HepG2 (cell line): Measurements from ENCODE around the gene MEMO1. TPM values are rescaled to one million over a fixed set of nuclear protein-coding genes. Genes with fewer than 3 reads are reported as not detected.
A peak's percentile ranks its signal among the peaks of the same experiment; 100 is the strongest.

ENCODE experiments used
- ATAC-seq: fragments of 200-7000 bp; cut with Tn5 transposase; 3 replicates; pipeline ENCODE4 v1.9.1; 2020; ENCODE audit warnings: mild to moderate bottlenecking, moderate library complexity
- BruUV-seq: library from RNA; stranded (reverse); fragments of 400-500 nt; replicated peaks from 2 replicates; lab custom pipeline; 2021; lab: Mats Ljungman, UMichigan
- CTCF ChIA-PET: fragments of 300-600 bp; formaldehyde crosslinking; extraction: SDS; loops from one replicate; lab custom pipeline; 2021; ENCODE audit warnings: low total read pairs, inconsistent platforms, low intra/inter-chr PET ratio; lab: Yijun Ruan, JAX
- POLR2A ChIA-PET: fragments of 350-600 bp; sonication (Branson Sonifier 250); formaldehyde crosslinking; loops from one replicate; lab custom pipeline; 2020; ENCODE audit warnings: antibody characterized with exemption, inconsistent platforms; lab: Yijun Ruan, JAX
- DNase-seq: peaks from one replicate; pipeline ENCODE4 v3.0.0-alpha.2; 2015; ENCODE audit warnings: low spot score
- FAIRE-seq: peaks from 3 replicates; lab custom pipeline; 2011; peaks lifted over from hg19 to GRCh38; lab: Jason Lieb, UNC
- H2AFZ ChIP-seq: one replicate; pipeline ENCODE4 v1.6.1; 2011; ENCODE audit warnings: low read length, inconsistent platforms
- H3K27ac ChIP-seq: fragments of 300-600 bp; 3 replicates; pipeline ENCODE4 v1.8.0; 2011; ENCODE audit warnings: mixed run types, mild to moderate bottlenecking, mixed read lengths, low read length, inconsistent platforms; ENCODE audit not compliant: insufficient read depth; ENCODE audit errors: extremely low read length
- H3K27me3 ChIP-seq, 2 experiments: fragments of 200-600 bp in 1 of 2; 2 replicates in 1 of 2; 3 replicates in 1 of 2; pipeline versions ENCODE4 v1.6.0 to v1.8.0; 2011; ENCODE audit warnings: low read length in 2 of 2, mild to moderate bottlenecking in 2 of 2, moderate library complexity in 2 of 2, inconsistent platforms in 1 of 2; ENCODE audit not compliant: insufficient read depth in 2 of 2, control insufficient read depth in 1 of 2
- H3K36me3 ChIP-seq, 2 experiments: fragments of 200-600 bp in 1 of 2; replicated peaks in 1 of 2; 2 replicates in 1 of 2; 3 replicates in 1 of 2; pipeline versions ENCODE4 v1.5.1 to v1.8.0; 2011; ENCODE audit warnings: low read length in 2 of 2, inconsistent platforms in 1 of 2; ENCODE audit not compliant: insufficient read depth in 2 of 2, control insufficient read depth in 1 of 2
- H3K4me1 ChIP-seq: 2 replicates; pipeline ENCODE4 v1.5.1; 2012; ENCODE audit warnings: low read length, inconsistent platforms; ENCODE audit not compliant: insufficient read depth
- H3K4me2 ChIP-seq: 2 replicates; pipeline ENCODE4 v1.6.0; 2011; ENCODE audit warnings: low read depth, low read length, inconsistent platforms
- H3K4me3 ChIP-seq, 3 experiments: fragments of 200-600 bp in 1 of 3; sonication (generic), shearing (Covaris generic) in 1 of 3; replicated peaks in 1 of 3; 2 replicates each; pipeline ENCODE4 v1.5.1; 2011 to 2016; ENCODE audit warnings: low read length in 3 of 3, inconsistent platforms in 2 of 3, low read depth in 2 of 3, mild to moderate bottlenecking in 2 of 3, control low read depth in 1 of 3, mixed read lengths in 1 of 3; ENCODE audit not compliant: insufficient read depth in 1 of 3
- H3K79me2 ChIP-seq: one replicate; pipeline ENCODE4 v1.6.1; 2011; ENCODE audit warnings: low read length, inconsistent platforms; ENCODE audit not compliant: insufficient read depth
- H3K9ac ChIP-seq: 2 replicates; pipeline ENCODE4 v1.6.0; 2011; ENCODE audit warnings: mild to moderate bottlenecking, low read depth, low read length, inconsistent platforms; ENCODE audit not compliant: insufficient read depth
- H3K9me3 ChIP-seq: 2 replicates; pipeline ENCODE4 v1.5.1; 2012; ENCODE audit warnings: mild to moderate bottlenecking, low read length
- H4K20me1 ChIP-seq: 2 replicates; pipeline ENCODE4 v1.6.0; 2011; ENCODE audit warnings: inconsistent platforms, mild to moderate bottlenecking, low read length, moderate library complexity; ENCODE audit not compliant: insufficient read depth
- CHCHD3 ChIP-seq: sonication (generic); formaldehyde crosslinking; IDR thresholded peaks from 2 replicates; pipeline ENCODE4 v1.8.0; 2022; ENCODE audit warnings: mild to moderate bottlenecking, missing genetic modification reagents, moderate library complexity
- CREB1 ChIP-seq, 2 experiments: fragments of 450-650 bp in 1 of 2; IDR thresholded peaks; 2 replicates each; pipeline ENCODE4 v1.6.1; 2016 to 2017; ENCODE audit warnings: control low read depth in 1 of 2, mild to moderate bottlenecking in 1 of 2, missing compliant biosample characterization in 1 of 2, missing genetic modification characterization in 1 of 2
- ERF ChIP-seq: IDR thresholded peaks from 2 replicates; pipeline ENCODE4 v1.6.1; 2018; ENCODE audit warnings: missing biosample characterization, missing genetic modification reagents
- GABPB1 ChIP-seq: IDR thresholded peaks from 2 replicates; pipeline ENCODE4 v1.6.1; 2016; ENCODE audit warnings: mild to moderate bottlenecking, missing genetic modification reagents, moderate library complexity, missing compliant biosample characterization
- GATAD2A ChIP-seq: IDR thresholded peaks from 2 replicates; pipeline ENCODE4 v1.6.1; 2016
- ISL2 ChIP-seq: sonication (generic); formaldehyde crosslinking; IDR thresholded peaks from 2 replicates; pipeline ENCODE4 v1.5.0; 2020; ENCODE audit warnings: missing genetic modification reagents
- PPARG ChIP-seq: conservative IDR thresholded peaks from 2 replicates; pipeline ENCODE4 v1.6.1; 2016; ENCODE audit warnings: missing biosample characterization, missing genetic modification reagents
- RARA ChIP-seq: IDR thresholded peaks from 2 replicates; pipeline ENCODE4 v1.6.1; 2016; ENCODE audit warnings: missing genetic modification reagents, missing compliant biosample characterization
- SALL2 ChIP-seq: sonication (generic); formaldehyde crosslinking; IDR thresholded peaks from 2 replicates; pipeline ENCODE4 v1.8.1; 2023; ENCODE audit warnings: mild to moderate bottlenecking, missing genetic modification reagents, inconsistent platforms
- TEAD3 ChIP-seq: optimal IDR thresholded peaks from 2 replicates; pipeline ENCODE3; 2016; ENCODE audit warnings: borderline replicate concordance
- in situ Hi-C: cut with HindIII; loops from 2 replicates; pipeline ENCODE4 v1.10.0; 2017; ENCODE audit warnings: low pct_unique_long_range_greater_than_20kb; ENCODE audit not compliant: extremely low pct_ligation_motif_present
- intact Hi-C: fragments of 100-400 bp; cut with micrococcal nuclease; formaldehyde crosslinking; loops from one replicate; pipeline ENCODE4 v1.10.0; 2022; ENCODE audit not compliant: unreplicated experiment
- polyA plus RNA-seq, 8 experiments: library from polyadenylated mRNA; depleted of rRNA in 3 of 8; stranded (reverse) in 7 of 8; unstranded in 1 of 8; fragments of >200 nt; fragmentation: Illumina TruSeq in 4 of 8; extraction: Trizol in 4 of 8; gene quantifications; 2 replicates each; pipeline versions ENCODE4 v1.2.1 to v1.2.3, GENCODE V29; 2011 to 2016; ENCODE audit warnings: low read depth in 4 of 8, missing spikeins in 1 of 8, mixed read lengths in 1 of 8; ENCODE audit not compliant: insufficient read depth in 1 of 8
- total RNA-seq, 5 experiments: library from RNA; depleted of rRNA; stranded (reverse); fragments of >200 nt; fragmentation: Illumina TruSeq; extraction: Trizol; gene quantifications; 2 replicates each; pipeline ENCODE4 v1.2.3, GENCODE V29; 2016; ENCODE audit warnings: low read depth in 1 of 5
- TF ChIP-seq, protein P1 (sequence below): sonication (generic); formaldehyde crosslinking; IDR thresholded peaks from 2 replicates; pipeline ENCODE4 v1.9.0; 2021; ENCODE audit warnings: missing genetic modification reagents, mild to moderate bottlenecking, borderline replicate concordance
- TF ChIP-seq, protein P2 (sequence below): sonication (generic); formaldehyde crosslinking; IDR thresholded peaks from 2 replicates; pipeline ENCODE4 v1.8.0; 2022; ENCODE audit warnings: mild to moderate bottlenecking, missing genetic modification reagents, borderline replicate concordance
- TF ChIP-seq, protein P3 (sequence below): sonication (generic); formaldehyde crosslinking; IDR thresholded peaks from 2 replicates; pipeline ENCODE4 v1.4.0; 2020; ENCODE audit warnings: missing genetic modification reagents
- TF ChIP-seq, protein P4 (sequence below): sonication (generic); formaldehyde crosslinking; IDR thresholded peaks from 2 replicates; pipeline ENCODE4 v1.4.0; 2020; ENCODE audit warnings: missing genetic modification reagents
- TF ChIP-seq, protein P5 (sequence below): IDR thresholded peaks from 2 replicates; pipeline ENCODE4 v1.6.1; 2012; ENCODE audit warnings: low read depth, low read length, improper control_type of control experiment

Gene MEMO1
- total and polyA plus RNA-seq, 2 of the 13 experiments (the other 11 are each of a cell fraction or from before 2014, with no cell fraction given) = 69.8 to 81.6 TPM

DNA sequence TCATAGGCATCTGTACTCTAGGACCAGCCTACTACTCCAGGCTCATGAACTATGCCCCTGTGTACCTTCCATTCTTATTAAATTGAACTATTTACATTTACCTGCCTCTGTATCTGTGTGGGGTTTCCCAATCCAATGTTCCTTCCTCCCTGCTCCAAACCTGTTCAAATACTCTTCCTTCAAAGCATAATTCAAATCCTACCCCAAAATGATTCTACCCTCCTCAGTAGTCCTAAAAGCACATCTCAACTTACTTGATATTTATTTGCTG lies 3.8 kb downstream of the MEMO1 start:
- Histone ChIP-seq H3K9me3 (no peaks in the 10 kb centered on the region), H4K20me1 (peaks cover 50% of the 10 kb centered on the region), H2AFZ (no peak overlapping the region), H3K79me2 (peaks cover 72% of the 10 kb centered on the region), H3K27ac (peak overlapping the region; percentile 21), H3K27me3 (no peaks in the 10 kb centered on the region; a peak in 1 of 5 replicates), H3K4me1 (peaks cover 68% of the 10 kb centered on the region), H3K36me3 (no peaks in the 10 kb centered on the region), H3K9ac (0 out of 2 replicates have a peak overlapping the region, but pooled peaks have one; percentile 9), H3K4me2 (peak overlapping the region; percentile 83), H3K4me3 (peak overlapping the region in 2 of 3 experiments; percentile 36 to 99; a peak in 2 of 6 replicates)
- FAIRE-seq (no peak), ATAC-seq (peak; percentile 14), DNase-seq (peak; percentile 50)
- CTCF ChIA-PET = no interaction called here
- POLR2A ChIA-PET = no interaction called here
- in situ Hi-C loops (no loop called here), intact Hi-C loops (loop anchor here (2.0 to 5.0 kb wide), 3 partner anchors 32 to 80 kb away; partner anchors contain the start of gene DPY30)
- no TSS peak for BruUV-seq
- TF ChIP-seq SALL2 (CRISPR knock-in tag) (no peak), GATAD2A (peak; percentile 76), ISL2 (CRISPR knock-in tag) (0 out of 2 replicates have a peak, but pooled peaks have one; percentile 32), CHCHD3 (CRISPR knock-in tag) (no peak), PPARG (CRISPR knock-in tag) (peak; percentile 58; the same call in 1 of the 2 replicates), ERF (CRISPR knock-in tag) (no peak), TEAD3 (CRISPR knock-in tag) (peak; percentile 69), CREB1 (IDR thresholded peaks at IDR 0.05) (no peak), CREB1 (CRISPR knock-in tag; IDR thresholded peaks at IDR 0.05) (peak; percentile 17; the same call in 1 of the 2 replicates), GABPB1 (CRISPR knock-in tag) (no peak), RARA (peak; percentile 37; the same call in 1 of the 2 replicates)
- TF ChIP-seq, protein P1, sequence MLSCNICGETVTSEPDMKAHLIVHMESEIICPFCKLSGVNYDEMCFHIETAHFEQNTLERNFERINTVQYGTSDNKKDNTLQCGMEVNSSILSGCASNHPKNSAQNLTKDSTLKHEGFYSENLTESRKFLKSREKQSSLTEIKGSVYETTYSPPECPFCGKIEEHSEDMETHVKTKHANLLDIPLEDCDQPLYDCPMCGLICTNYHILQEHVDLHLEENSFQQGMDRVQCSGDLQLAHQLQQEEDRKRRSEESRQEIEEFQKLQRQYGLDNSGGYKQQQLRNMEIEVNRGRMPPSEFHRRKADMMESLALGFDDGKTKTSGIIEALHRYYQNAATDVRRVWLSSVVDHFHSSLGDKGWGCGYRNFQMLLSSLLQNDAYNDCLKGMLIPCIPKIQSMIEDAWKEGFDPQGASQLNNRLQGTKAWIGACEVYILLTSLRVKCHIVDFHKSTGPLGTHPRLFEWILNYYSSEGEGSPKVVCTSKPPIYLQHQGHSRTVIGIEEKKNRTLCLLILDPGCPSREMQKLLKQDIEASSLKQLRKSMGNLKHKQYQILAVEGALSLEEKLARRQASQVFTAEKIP (CRISPR knock-in tag) = no peak
- TF ChIP-seq, protein P2, sequence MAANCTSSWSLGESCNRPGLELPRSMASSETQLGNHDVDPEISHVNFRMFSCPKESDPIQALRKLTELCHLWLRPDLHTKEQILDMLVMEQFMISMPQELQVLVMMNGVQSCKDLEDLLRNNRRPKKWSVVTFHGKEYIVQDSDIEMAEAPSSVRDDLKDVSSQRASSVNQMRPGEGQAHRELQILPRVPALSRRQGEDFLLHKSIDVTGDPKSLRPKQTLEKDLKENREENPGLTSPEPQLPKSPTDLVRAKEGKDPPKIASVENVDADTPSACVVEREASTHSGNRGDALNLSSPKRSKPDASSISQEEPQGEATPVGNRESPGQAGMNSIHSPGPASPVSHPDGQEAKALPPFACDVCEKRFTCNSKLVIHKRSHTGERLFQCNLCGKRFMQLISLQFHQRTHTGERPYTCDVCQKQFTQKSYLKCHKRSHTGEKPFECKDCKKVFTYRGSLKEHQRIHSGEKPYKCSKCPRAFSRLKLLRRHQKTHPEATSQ (CRISPR knock-in tag) = peak; percentile 5; the same call in 1 of the 2 replicates
- TF ChIP-seq, protein P3, sequence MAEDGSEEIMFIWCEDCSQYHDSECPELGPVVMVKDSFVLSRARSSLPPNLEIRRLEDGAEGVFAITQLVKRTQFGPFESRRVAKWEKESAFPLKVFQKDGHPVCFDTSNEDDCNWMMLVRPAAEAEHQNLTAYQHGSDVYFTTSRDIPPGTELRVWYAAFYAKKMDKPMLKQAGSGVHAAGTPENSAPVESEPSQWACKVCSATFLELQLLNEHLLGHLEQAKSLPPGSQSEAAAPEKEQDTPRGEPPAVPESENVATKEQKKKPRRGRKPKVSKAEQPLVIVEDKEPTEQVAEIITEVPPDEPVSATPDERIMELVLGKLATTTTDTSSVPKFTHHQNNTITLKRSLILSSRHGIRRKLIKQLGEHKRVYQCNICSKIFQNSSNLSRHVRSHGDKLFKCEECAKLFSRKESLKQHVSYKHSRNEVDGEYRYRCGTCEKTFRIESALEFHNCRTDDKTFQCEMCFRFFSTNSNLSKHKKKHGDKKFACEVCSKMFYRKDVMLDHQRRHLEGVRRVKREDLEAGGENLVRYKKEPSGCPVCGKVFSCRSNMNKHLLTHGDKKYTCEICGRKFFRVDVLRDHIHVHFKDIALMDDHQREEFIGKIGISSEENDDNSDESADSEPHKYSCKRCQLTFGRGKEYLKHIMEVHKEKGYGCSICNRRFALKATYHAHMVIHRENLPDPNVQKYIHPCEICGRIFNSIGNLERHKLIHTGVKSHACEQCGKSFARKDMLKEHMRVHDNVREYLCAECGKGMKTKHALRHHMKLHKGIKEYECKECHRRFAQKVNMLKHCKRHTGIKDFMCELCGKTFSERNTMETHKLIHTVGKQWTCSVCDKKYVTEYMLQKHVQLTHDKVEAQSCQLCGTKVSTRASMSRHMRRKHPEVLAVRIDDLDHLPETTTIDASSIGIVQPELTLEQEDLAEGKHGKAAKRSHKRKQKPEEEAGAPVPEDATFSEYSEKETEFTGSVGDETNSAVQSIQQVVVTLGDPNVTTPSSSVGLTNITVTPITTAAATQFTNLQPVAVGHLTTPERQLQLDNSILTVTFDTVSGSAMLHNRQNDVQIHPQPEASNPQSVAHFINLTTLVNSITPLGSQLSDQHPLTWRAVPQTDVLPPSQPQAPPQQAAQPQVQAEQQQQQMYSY (CRISPR knock-in tag) = no peak
- TF ChIP-seq, protein P4, sequence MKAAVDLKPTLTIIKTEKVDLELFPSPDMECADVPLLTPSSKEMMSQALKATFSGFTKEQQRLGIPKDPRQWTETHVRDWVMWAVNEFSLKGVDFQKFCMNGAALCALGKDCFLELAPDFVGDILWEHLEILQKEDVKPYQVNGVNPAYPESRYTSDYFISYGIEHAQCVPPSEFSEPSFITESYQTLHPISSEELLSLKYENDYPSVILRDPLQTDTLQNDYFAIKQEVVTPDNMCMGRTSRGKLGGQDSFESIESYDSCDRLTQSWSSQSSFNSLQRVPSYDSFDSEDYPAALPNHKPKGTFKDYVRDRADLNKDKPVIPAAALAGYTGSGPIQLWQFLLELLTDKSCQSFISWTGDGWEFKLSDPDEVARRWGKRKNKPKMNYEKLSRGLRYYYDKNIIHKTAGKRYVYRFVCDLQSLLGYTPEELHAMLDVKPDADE (CRISPR knock-in tag) = no peak
- TF ChIP-seq, protein P5, sequence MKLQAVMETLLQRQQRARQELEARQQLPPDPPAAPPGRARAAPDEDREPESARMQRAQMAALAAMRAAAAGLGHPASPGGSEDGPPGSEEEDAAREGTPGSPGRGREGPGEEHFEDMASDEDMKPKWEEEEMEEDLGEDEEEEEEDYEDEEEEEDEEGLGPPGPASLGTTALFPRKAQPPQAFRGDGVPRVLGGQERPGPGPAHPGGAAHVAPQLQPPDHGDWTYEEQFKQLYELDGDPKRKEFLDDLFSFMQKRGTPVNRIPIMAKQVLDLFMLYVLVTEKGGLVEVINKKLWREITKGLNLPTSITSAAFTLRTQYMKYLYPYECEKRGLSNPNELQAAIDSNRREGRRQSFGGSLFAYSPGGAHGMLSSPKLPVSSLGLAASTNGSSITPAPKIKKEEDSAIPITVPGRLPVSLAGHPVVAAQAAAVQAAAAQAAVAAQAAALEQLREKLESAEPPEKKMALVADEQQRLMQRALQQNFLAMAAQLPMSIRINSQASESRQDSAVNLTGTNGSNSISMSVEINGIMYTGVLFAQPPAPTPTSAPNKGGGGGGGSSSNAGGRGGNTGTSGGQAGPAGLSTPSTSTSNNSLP = peak; percentile 55; the same call in 1 of the 2 replicates
